Measurements from ENCODE around the gene MBP.

The MBP gene

GRCh38 chr18:77047803-77048419 lies 84.7 kb downstream of the MBP start:
- no peak for DNase-seq (ENCODE audit: low spot score)

- no peak for DNase-seq (ENCODE audit: low spot score)
Measured at GRCh38 chr18:77046994-77047393, 85.6 kb downstream of the MBP start.

GRCh38 chr18:77046409-77046808 lies 86.2 kb downstream of the MBP start:
- no peak for DNase-seq (ENCODE audit: low spot score)

DNA sequence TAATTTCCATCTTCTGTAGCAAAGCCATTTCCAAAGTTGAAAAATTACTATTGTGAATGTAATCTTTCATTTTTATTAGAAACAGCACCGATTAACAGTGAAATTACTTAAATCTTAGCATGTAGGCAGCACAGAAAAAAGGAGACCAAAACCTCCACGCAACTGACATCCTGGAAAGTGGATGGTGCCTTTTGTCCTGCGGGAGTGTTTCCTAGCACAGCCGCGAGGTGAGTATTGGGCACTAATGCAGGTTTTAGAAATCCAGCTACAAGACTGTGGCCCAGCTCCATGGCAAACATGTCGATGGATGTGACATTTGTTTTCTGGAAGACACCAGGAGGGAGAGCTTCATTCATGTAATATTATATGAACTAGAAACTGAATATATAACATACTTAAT lies 86.9 kb downstream of the MBP start:
- DNase-seq (ENCODE audit: low spot score), result no peak

GRCh38 chr18:77044866-77045664 lies 87.5 kb downstream of the MBP start:
- no peak for DNase-seq (ENCODE audit: low spot score)

GRCh38 chr18:77043541-77044280 lies 88.9 kb downstream of the MBP start:
- DNase-seq (ENCODE audit: low spot score), result no peak

DNA sequence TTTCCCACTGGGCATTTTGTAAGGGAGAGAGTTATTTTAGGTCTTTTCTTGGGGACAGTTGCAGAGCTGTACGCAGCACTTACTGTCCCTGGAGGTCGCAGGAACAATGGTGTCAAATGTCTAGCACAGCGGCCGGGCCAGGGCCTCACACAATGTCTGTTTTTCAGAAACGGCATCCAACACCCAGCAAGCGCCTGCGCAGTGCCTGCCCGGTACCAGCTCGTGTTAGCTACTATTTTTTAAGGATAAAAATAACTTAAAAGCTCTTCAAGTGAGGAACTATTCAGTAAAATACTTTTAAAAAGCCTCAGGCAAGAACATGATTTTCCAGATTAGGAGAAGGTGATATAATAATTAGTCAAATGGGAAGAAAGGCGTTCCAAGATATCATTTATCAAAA lies 90.0 kb downstream of the MBP start:
- DNase-seq (ENCODE audit: low spot score), result no peak

DNA sequence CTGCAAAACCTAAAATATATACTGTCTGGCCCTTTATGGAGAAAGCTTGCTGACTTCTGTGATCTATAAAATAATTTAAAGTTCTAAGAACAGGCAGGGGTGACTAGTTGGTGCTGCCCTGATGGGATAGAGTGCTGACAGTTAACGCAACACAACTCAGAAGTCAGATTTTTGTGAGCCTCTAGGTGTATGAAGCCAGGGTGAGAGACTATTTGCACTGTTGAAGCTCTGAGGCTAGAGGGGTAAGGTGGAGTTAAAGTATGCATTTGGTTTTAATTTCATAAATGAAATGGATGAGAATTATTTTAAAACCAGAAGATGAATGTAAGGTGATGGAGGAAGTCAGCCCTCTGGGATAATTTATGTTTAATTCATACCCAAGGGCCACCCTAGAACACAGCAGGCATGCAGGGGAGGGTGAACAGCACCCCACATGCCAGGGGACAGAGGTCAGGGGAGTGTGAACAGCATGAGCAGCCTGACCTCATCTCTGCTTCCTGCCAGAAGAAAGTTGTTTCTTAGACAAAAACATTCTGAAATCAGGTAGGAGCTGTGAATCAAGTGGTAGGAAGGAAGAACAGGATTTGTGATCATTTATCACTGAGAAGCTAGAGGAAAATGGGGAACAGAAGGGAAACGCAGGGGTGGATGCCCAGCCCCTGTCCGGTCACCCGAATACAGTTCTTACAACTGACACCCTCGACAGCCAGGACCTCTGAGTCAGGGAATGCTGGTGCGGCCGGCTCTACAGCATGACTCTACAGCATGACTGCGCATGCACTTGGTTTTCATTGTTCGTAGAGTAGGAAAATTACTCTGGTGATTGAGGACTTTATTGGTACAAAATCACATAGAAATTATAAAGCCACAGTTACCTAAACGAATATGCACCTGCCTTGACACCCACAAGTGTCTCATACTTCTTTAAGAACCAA lies 93.1 kb downstream of the MBP start:
- no peak for DNase-seq (ENCODE audit: low spot score)

- DNase-seq (ENCODE audit: low spot score), result no peak
Measured at GRCh38 chr18:77038182-77038858, 94.3 kb downstream of the MBP start.

GRCh38 chr18:77037567-77037966 lies 95.0 kb downstream of the MBP start:
- no peak for DNase-seq (ENCODE audit: low spot score)

GRCh38 chr18:77035380-77036187 lies 97.0 kb downstream of the MBP start:
- DNase-seq (ENCODE audit: low spot score), result no peak

DNA sequence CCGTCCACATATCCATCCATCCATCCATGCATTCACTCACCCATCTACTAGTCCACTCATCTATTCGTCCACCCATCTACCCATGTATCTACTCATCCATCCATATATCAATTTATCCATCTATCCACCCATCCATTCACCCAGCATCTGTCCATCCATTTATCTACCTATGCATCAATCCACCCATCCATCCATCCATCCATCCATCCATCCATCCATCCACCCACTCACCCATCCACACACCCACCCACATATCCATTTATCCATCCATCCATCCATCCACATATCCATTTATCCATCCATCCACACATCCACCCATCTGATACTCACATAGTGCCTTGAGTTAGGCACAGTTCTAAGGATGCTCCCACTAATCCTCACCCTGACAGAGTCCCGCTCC lies 99.0 kb downstream of the MBP start:
- no peak for DNase-seq (ENCODE audit: low spot score)

DNA sequence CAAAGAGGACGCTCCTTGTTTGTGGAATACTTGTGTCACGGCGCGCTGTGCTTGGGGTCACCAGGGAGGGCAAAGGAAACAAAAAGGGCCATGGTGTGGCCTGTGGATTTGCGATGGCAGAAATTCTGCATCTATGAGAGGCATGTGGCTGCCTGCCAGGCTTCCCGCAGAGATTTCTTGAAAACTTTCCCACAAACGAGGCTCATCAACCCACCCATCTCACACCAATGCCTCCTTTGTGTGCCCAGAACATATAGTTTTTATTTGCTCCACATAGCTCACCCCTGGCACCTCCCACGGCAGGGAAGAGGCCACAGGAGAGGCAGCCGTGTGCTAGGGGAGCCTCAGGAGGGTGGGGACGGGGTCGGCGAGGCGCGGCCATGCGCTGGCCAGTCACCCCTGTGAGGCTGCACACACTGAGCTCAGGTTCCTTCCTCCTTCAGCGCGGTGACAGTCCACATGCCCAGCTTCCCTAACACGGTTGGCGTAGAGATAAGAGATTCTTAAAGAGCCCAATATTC lies 100.3 kb downstream of the MBP start:
- DNase-seq (ENCODE audit: low spot score), result no peak

GRCh38 chr18:77031662-77032061 lies 100.9 kb downstream of the MBP start:
- DNase-seq (ENCODE audit: low spot score), result no peak

GRCh38 chr18:77030201-77030600 lies 102.4 kb downstream of the MBP start:
- no peak for DNase-seq (ENCODE audit: low spot score)

DNA sequence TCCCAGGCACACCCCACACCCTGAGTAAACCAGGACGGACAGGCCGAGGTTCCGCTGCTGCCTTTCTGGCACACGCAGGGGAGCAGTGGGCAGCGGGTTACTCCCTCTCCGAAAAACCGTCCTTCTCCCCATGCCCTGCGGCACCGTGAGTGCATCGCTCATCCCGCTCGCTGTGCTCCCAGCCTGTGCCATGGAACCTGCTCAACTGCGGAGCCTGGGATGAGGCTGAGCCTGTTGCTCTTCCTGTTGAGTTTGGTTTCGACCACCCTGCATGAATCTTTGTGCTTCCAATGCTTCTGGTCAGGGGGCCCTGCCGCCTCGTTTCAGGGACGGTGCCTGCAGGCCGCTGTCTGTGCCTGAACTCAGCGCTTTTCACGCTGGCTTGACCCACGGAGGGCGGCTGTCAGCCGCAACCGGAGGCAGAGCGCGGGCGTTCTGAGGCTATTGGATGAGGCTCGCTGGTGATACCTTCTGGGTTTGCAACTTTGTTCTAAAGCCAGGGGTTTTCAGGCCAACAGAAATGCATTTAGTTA lies 106.7 kb downstream of the MBP start:
- no peak for DNase-seq (ENCODE audit: low spot score)

DNA sequence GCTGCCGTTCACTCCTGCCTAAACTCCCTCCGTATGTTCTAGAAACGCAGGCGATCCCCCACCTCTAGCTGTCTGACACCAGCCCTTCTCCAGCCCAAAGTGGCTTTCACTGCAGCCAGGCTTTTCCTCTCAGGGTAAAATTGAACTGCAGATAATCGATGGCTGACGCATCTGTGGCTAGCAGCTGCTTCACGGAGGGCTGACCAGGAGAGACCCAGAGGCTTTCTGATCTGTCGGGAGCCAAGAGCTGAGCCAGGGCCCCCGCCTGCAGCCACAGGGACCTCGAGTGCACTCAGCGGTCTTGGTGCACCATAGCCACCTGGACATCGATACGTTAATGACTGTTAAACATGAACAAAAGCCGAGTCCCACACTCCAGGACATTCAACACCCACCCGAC lies 107.5 kb downstream of the MBP start:
- DNase-seq (ENCODE audit: low spot score), result no peak

- no peak for DNase-seq (ENCODE audit: low spot score)
Measured at GRCh38 chr18:77024476-77024875, 108.1 kb downstream of the MBP start.

DNA sequence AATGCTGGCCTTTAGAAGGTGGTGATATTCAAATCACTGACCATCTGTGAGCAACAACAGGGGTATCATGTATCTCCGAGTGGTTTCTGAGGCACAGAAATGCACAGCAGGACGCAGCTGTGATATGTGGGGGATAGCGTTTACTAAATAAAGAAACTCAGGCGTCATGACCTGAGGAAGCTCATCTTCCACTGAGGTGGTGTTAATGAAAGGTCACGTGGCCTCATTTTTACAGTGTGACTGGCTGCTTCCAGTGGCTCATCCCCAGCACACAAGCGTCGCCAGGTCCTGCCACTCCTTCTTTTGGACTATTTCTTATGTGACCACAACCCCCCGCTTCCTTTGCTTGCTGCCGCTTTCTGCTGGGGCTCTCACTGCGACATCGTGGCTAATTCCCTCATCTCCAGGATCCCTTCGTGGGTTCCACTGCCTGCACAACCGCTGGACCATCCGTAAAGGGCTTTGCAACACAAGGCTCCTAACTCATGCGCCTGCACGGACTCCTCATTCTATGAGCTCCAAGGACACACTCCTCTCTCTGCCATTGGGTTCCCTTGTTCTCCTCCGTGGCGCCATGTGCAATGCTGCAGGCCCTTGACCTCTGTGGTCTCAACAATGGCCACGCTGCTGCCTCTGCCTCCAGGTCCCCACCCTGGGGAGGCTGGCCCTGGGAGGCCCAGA lies 109.3 kb downstream of the MBP start:
- DNase-seq (ENCODE audit: low spot score), result no peak
